PC-9 (cell line): ENCODE results near the gene STK17A. TPM values are rescaled to one million over a fixed set of nuclear protein-coding genes. Genes with fewer than 3 reads are reported as not detected.
A peak's percentile ranks its signal among the peaks of the same experiment; 100 is the strongest.

Experiments used
- BruUV-seq: library from RNA; stranded (reverse); fragments of 400-500 nt; replicated peaks from 2 replicates; lab custom pipeline; 2021; lab: Mats Ljungman, UMichigan
- CTCF ChIA-PET: fragments of 300-600 bp; sonication (Branson Sonifier 250); formaldehyde crosslinking; loops from one replicate; lab custom pipeline; 2022; ENCODE audit warnings: antibody characterized with exemption; lab: Charles Lee
- POLR2A ChIA-PET: fragments of 300-600 bp; sonication (Branson Sonifier 250); formaldehyde crosslinking; loops from one replicate; lab custom pipeline; 2022; ENCODE audit warnings: antibody characterized with exemption; ENCODE audit not compliant: unreplicated experiment; lab: Charles Lee
- DNase-seq, 2 experiments: peaks; one replicate each; pipeline versions ENCODE4 v3.0.0 to v3.0.0-alpha.2; 2015 to 2022; ENCODE audit warnings: mixed read lengths in 1 of 2
- H2AFZ ChIP-seq: fragments of 200-600 bp; sonication (generic); 2 replicates; pipeline ENCODE4 v1.8.1; 2017; ENCODE audit warnings: antibody characterized with exemption
- H3F3A ChIP-seq: fragments of 200-600 bp; sonication (generic); 2 replicates; pipeline ENCODE4 v1.8.1; 2017; ENCODE audit warnings: antibody characterized with exemption, mild to moderate bottlenecking, low read depth; ENCODE audit not compliant: insufficient read depth
- H3K27ac ChIP-seq: fragments of 200-600 bp; sonication (generic); 2 replicates; pipeline ENCODE4 v1.6.1; 2016; ENCODE audit warnings: mixed run types
- H3K27me3 ChIP-seq: fragments of 200-600 bp; sonication (generic); 2 replicates; pipeline ENCODE4 v1.6.1; 2016; ENCODE audit warnings: low read depth, mixed run types; ENCODE audit not compliant: insufficient read depth
- H3K36me3 ChIP-seq: fragments of 200-600 bp; sonication (generic); 2 replicates; pipeline ENCODE4 v1.6.1; 2016; ENCODE audit warnings: low read depth, mixed run types
- H3K4me1 ChIP-seq: fragments of 200-600 bp; sonication (generic); replicated peaks from 2 replicates; pipeline ENCODE4 v1.6.1; 2016; ENCODE audit warnings: mixed run types; ENCODE audit not compliant: insufficient read depth
- H3K4me2 ChIP-seq: fragments of 200-600 bp; sonication (generic); 2 replicates; pipeline ENCODE4 v1.6.1; 2017; ENCODE audit warnings: mixed run types
- H3K4me3 ChIP-seq: fragments of 200-600 bp; sonication (generic); 2 replicates; pipeline ENCODE4 v1.6.1; 2016; ENCODE audit warnings: mixed run types
- H3K79me2 ChIP-seq: fragments of 200-600 bp; sonication (generic); 2 replicates; pipeline ENCODE4 v1.6.1; 2017; ENCODE audit warnings: low read depth, mixed run types
- H3K9me2 ChIP-seq: fragments of 200-600 bp; sonication (generic); 2 replicates; pipeline ENCODE4 v1.8.1; 2017; ENCODE audit warnings: mild to moderate bottlenecking; ENCODE audit not compliant: insufficient read depth
- H3K9me3 ChIP-seq: fragments of 200-600 bp; sonication (generic); 2 replicates; pipeline ENCODE4 v1.8.1; 2016; ENCODE audit warnings: low read depth; ENCODE audit not compliant: insufficient read depth
- H4K20me1 ChIP-seq: fragments of 200-600 bp; sonication (generic); 2 replicates; pipeline ENCODE4 v1.8.1; 2017; ENCODE audit not compliant: insufficient read depth
- CTCF ChIP-seq: fragments of 200-600 bp; sonication (generic); conservative IDR thresholded peaks from 2 replicates; pipeline ENCODE4 v1.6.1; 2017; ENCODE audit warnings: mixed run types, antibody characterized with exemption, mild to moderate bottlenecking, moderate library complexity
- EZH2 ChIP-seq: fragments of 200-600 bp; sonication (generic); IDR thresholded peaks from 2 replicates; pipeline ENCODE4 v1.8.0; 2017; ENCODE audit warnings: antibody characterized with exemption, low read depth
- intact Hi-C: fragments of 100-400 bp; cut with micrococcal nuclease; formaldehyde crosslinking; loops from one replicate; pipeline ENCODE4 v1.10.0; 2022; ENCODE audit not compliant: unreplicated experiment
- total RNA-seq: library from RNA; stranded (reverse); gene quantifications from 2 replicates; pipeline ENCODE4 v1.2.3, GENCODE V29; 2021

Gene STK17A
- total RNA-seq, 1 experiment from 2014 or later, result 18.8 TPM

- Histone ChIP-seq H3K4me3 (no peak overlapping the region), H3K27me3 (no peaks in the 10 kb centered on the region), H3K27ac (no peak overlapping the region), H3K79me2 (peaks cover 71% of the 10 kb centered on the region), H2AFZ (no peak overlapping the region), H3K9me2 (no peaks in the 10 kb centered on the region; the same call in 1 of the 2 replicates), H3F3A (peaks cover 49% of the 10 kb centered on the region), H3K4me2 (no peak overlapping the region), H4K20me1 (no peaks in the 10 kb centered on the region), H3K4me1 (peaks cover 35% of the 10 kb centered on the region), H3K9me3 (no peaks in the 10 kb centered on the region; the same call in 1 of the 2 replicates), H3K36me3 (peaks cover 45% of the 10 kb centered on the region)
- no peak for TF ChIP-seq CTCF
- no peak for TF ChIP-seq EZH2
- no peak for DNase-seq
- ChIA-PET POLR2A (no interaction called here), CTCF (no interaction called here)
- no TSS peak for BruUV-seq
- intact Hi-C loops, result no loop called here
These were observed 74.1 kb downstream of the STK17A start for GRCh38 chr7:43656997-43657396.

GRCh38 chr7:43658718-43659548, 76.0 kb downstream of the STK17A start:
- Histone ChIP-seq H2AFZ (no peak overlapping the region), H3K27me3 (no peaks in the 10 kb centered on the region), H3K9me2 (no peaks in the 10 kb centered on the region; the same call in 1 of the 2 replicates), H3K9me3 (no peaks in the 10 kb centered on the region; the same call in 1 of the 2 replicates), H3K4me1 (peaks cover 29% of the 10 kb centered on the region), H3K4me2 (peak overlapping the region; percentile 32), H3K36me3 (peaks cover 45% of the 10 kb centered on the region), H3K79me2 (peaks cover 68% of the 10 kb centered on the region), H4K20me1 (no peaks in the 10 kb centered on the region), H3K27ac (peak overlapping the region; percentile 83), H3K4me3 (no peak overlapping the region), H3F3A (peaks cover 39% of the 10 kb centered on the region)
- CTCF ChIA-PET, result no interaction called here
- TF ChIP-seq EZH2 (no peak), CTCF (no peak)
- no TSS peak for BruUV-seq
- DNase-seq, result peak in 1 of 2 experiments; percentile 92
- POLR2A ChIA-PET, result no interaction called here
- intact Hi-C loops, result no loop called here

GRCh38 chr7:43659549-43659896, 76.6 kb downstream of the STK17A start:
- H3K27me3 ChIP-seq, result no peaks in the 10 kb centered on the region
- ChIA-PET CTCF (no interaction called here), POLR2A (no interaction called here)
- intact Hi-C loops, result no loop called here
- peaks cover 35% of the 10 kb centered on the region for H3F3A ChIP-seq
- H3K4me3 ChIP-seq, result no peak overlapping the region
- H3K27ac ChIP-seq, result peak overlapping the region; percentile 83
- peaks cover 68% of the 10 kb centered on the region for H3K79me2 ChIP-seq
- BruUV-seq, result no TSS peak
- TF ChIP-seq EZH2 (no peak), CTCF (no peak)
- no peaks in the 10 kb centered on the region; the same call in 1 of the 2 replicates for H3K9me3 ChIP-seq
- peak overlapping the region; percentile 32 for H3K4me2 ChIP-seq
- H4K20me1 ChIP-seq, result no peaks in the 10 kb centered on the region
- no peak for DNase-seq
- H3K4me1 ChIP-seq, result peaks cover 29% of the 10 kb centered on the region
- no peak overlapping the region for H2AFZ ChIP-seq
- H3K9me2 ChIP-seq, result no peaks in the 10 kb centered on the region; the same call in 1 of the 2 replicates
- H3K36me3 ChIP-seq, result peaks cover 44% of the 10 kb centered on the region
